ENCODE measurements around the gene UBE3D. TPM values are rescaled to one million over a fixed set of nuclear protein-coding genes. Genes with fewer than 3 reads are reported as not detected.

Gene UBE3D
- total and polyA plus RNA-seq, 3 donors from 2014 or later: 2.4 to 16.4 (median 13.9) TPM

DNA sequence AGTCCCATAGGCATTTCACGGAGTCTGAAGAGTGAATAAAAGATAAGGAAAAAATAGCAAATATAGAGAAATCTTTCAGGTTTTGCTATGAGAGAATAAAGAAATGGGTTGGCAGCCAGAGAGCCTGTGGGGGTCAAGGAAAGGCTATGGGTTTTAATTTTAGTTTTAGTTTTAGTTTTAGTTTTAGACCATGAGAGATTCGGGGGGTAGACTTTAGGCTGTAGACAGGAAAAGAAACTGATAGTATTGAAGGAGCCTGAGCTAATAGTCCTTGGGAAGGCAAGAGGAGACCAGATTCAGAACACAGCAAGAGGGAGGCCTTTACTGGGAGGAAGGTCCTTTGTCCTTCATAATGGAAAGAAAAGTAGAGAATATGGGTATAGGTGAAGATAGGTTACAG lies 21.1 kb upstream of the UBE3D start:
- intact Hi-C loops (cut with DNase I; ENCODE audit: low total_unique reads): no loop called here

DNA sequence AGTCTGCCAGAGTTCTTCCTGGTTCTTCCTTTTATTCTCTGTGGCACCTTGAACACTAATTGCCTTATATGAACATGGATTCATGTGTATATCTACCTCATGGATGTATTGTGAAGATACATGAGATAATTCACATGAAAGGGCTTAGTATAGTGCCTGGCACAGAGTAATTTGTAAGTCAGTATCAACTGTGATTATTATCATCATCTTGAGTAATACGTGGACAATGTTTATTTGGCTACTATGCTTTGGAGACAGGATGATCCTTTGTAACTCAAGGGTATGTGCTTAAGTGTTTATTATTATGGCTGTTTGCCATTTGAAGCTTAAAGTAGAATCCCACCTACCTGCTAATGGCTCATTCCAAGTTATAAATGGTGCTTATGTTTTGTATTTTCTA lies 17.8 kb upstream of the UBE3D start:
- Histone ChIP-seq H3K4me1 (no peaks in the 10 kb centered on the region), H3K27me3 (no peaks in the 10 kb centered on the region), H3K36me3 (ENCODE audit: low read depth, missing control alignments) (no peaks in the 10 kb centered on the region), H3K9me3 (no peaks in the 10 kb centered on the region), H3K27ac (no peak overlapping the region), H3K4me3 (no peak overlapping the region)
- no peak for DNase-seq
- TF ChIP-seq POLR2A (IDR thresholded peaks at IDR 0.05): no peak
- TF ChIP-seq, protein P1, sequence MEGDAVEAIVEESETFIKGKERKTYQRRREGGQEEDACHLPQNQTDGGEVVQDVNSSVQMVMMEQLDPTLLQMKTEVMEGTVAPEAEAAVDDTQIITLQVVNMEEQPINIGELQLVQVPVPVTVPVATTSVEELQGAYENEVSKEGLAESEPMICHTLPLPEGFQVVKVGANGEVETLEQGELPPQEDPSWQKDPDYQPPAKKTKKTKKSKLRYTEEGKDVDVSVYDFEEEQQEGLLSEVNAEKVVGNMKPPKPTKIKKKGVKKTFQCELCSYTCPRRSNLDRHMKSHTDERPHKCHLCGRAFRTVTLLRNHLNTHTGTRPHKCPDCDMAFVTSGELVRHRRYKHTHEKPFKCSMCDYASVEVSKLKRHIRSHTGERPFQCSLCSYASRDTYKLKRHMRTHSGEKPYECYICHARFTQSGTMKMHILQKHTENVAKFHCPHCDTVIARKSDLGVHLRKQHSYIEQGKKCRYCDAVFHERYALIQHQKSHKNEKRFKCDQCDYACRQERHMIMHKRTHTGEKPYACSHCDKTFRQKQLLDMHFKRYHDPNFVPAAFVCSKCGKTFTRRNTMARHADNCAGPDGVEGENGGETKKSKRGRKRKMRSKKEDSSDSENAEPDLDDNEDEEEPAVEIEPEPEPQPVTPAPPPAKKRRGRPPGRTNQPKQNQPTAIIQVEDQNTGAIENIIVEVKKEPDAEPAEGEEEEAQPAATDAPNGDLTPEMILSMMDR (IDR thresholded peaks at IDR 0.05): no peak
- intact Hi-C loops (cut with DNase I; ENCODE audit: low total_unique reads): no loop called here
- 42 to 57% methylated on average over 1 of the region's 1 CpG for WGBS, 2 donors

More for the DNA sequence above, 21.1 kb upstream of the UBE3D start:
- H3K27ac ChIP-seq: no peak overlapping the region
- TF ChIP-seq, protein P1 (IDR thresholded peaks at IDR 0.05): no peak
- no peak for TF ChIP-seq POLR2A (IDR thresholded peaks at IDR 0.05)
- H3K36me3 ChIP-seq (ENCODE audit: low read depth, missing control alignments): no peaks in the 10 kb centered on the region
- no peak overlapping the region for H3K4me3 ChIP-seq
- no peaks in the 10 kb centered on the region for H3K9me3 ChIP-seq
- 51 to 78% methylated on average over 2 of the region's 2 CpGs for WGBS, 2 donors
- no peak for DNase-seq
- no peaks in the 10 kb centered on the region for H3K27me3 ChIP-seq
- H3K4me1 ChIP-seq: no peaks in the 10 kb centered on the region

GRCh38 chr6:83073615-83074014 lies 8.0 kb upstream of the UBE3D start:
- WGBS, 2 donors: 78 to 93% methylated on average over 1 of the region's 1 CpG

DNA sequence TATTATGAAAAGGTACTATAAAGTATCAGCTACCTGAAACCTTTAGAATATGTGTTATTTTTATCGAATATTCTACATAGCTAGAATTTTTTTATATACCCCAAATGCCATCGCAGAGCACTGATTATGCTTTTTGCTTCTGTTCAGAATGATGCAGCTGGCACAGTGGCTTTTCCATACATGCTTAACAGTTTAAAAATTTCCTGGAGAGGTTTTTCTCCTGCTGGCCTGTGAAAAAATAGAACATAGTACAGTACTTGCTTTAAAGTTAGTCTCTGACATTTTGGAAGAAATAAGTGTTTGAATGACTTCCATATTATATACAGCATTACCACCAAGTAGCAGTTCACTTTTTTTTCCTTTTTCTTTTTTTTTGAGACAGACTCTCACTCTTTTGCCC lies 7.1 kb upstream of the UBE3D start:
- TF ChIP-seq POLR2A (IDR thresholded peaks at IDR 0.05): no peak
- TF ChIP-seq, protein P1 (IDR thresholded peaks at IDR 0.05): no peak
- no peaks in the 10 kb centered on the region for H3K36me3 ChIP-seq (ENCODE audit: low read depth, missing control alignments)
- no peaks in the 10 kb centered on the region for H3K27me3 ChIP-seq
- H3K9me3 ChIP-seq: no peaks in the 10 kb centered on the region
- DNase-seq: no peak
- H3K27ac ChIP-seq: no peak overlapping the region
- H3K4me1 ChIP-seq: peaks cover 9% of the 10 kb centered on the region
- no peak overlapping the region for H3K4me3 ChIP-seq
- 93 to 94% methylated on average over 2 of the region's 2 CpGs for WGBS, 2 donors
- intact Hi-C loops (cut with DNase I; ENCODE audit: low total_unique reads): no loop called here

More at GRCh38 chr6:83073615-83074014, 8.0 kb upstream of the UBE3D start:
- no peak for DNase-seq
- intact Hi-C loops (cut with DNase I; ENCODE audit: low total_unique reads): no loop called here
- H3K27ac ChIP-seq: no peak overlapping the region
- no peaks in the 10 kb centered on the region for H3K27me3 ChIP-seq
- H3K4me1 ChIP-seq: peaks cover 5% of the 10 kb centered on the region
- no peak overlapping the region for H3K4me3 ChIP-seq
- TF ChIP-seq, protein P1 (IDR thresholded peaks at IDR 0.05): no peak
- TF ChIP-seq POLR2A (IDR thresholded peaks at IDR 0.05): no peak
- H3K9me3 ChIP-seq: no peaks in the 10 kb centered on the region
- no peaks in the 10 kb centered on the region for H3K36me3 ChIP-seq (ENCODE audit: low read depth, missing control alignments)

- 89 to 95% methylated on average over 1 of the region's 1 CpG for WGBS, 2 donors
- Histone ChIP-seq H3K27me3 (no peaks in the 10 kb centered on the region), H3K36me3 (ENCODE audit: low read depth, missing control alignments) (no peaks in the 10 kb centered on the region), H3K27ac (peak overlapping the region in 1 of 2 donors; percentile 23), H3K9me3 (no peaks in the 10 kb centered on the region), H3K4me1 (peaks cover 9% of the 10 kb centered on the region), H3K4me3 (no peak overlapping the region)
- intact Hi-C loops (cut with DNase I; ENCODE audit: low total_unique reads): no loop called here
- TF ChIP-seq, protein P1 (IDR thresholded peaks at IDR 0.05): no peak
- no peak for TF ChIP-seq POLR2A (IDR thresholded peaks at IDR 0.05)
- DNase-seq: no peak
These were observed 6.1 kb upstream of the UBE3D start for GRCh38 chr6:83071707-83072106.

All from testis (tissue), 3 donors.